Naive thymus-derived CD4-positive, alpha-beta T cell (primary cell): ENCODE results near the gene SIGLEC9. TPM values are rescaled to one million over a fixed set of nuclear protein-coding genes. Genes with fewer than 3 reads are reported as not detected.

Experiments used
- ATAC-seq: fragments of 150-1000 bp; cut with Tn5 transposase; 2 replicates; pipeline ENCODE4 v1.10.0; 2021; ENCODE audit warnings: mild to moderate bottlenecking, moderate library complexity
- CTCF ChIA-PET: fragments of 350-600 bp; sonication (Branson Sonifier 250); formaldehyde crosslinking; loops from one replicate; lab custom pipeline; 2021; ENCODE audit warnings: antibody characterized with exemption; lab: Charles Lee
- POLR2A ChIA-PET: fragments of 350-600 bp; sonication (Branson Sonifier 250); formaldehyde crosslinking; loops from one replicate; lab custom pipeline; 2021; ENCODE audit warnings: antibody characterized with exemption, inconsistent platforms; lab: Charles Lee
- DNase-seq, 9 donors: peaks; one replicate each; pipeline versions ENCODE4 v3.0.0 to v3.0.0-alpha.2; 2020 to 2022; ENCODE audit warnings: mixed read lengths in 1 of 9
- H3K27ac ChIP-seq: one replicate; pipeline ENCODE4 v1.7.0; 2013; ENCODE audit warnings: mild to moderate bottlenecking, low read depth, low read length, moderate library complexity
- H3K27me3 ChIP-seq, 2 donors: one replicate each; pipeline ENCODE4 v1.7.0; 2013; ENCODE audit warnings: low read length in 2 of 2, mild to moderate bottlenecking in 2 of 2, moderate library complexity in 2 of 2; ENCODE audit not compliant: control insufficient read depth in 2 of 2, insufficient read depth in 2 of 2
- H3K36me3 ChIP-seq, 3 experiments: 1 replicate in 2 of 3; 2 replicates in 1 of 3; pipeline ENCODE4 v1.7.0; 2013; ENCODE audit warnings: low read length in 3 of 3, mild to moderate bottlenecking in 3 of 3, moderate library complexity in 1 of 3; ENCODE audit not compliant: insufficient read depth in 3 of 3, control insufficient read depth in 2 of 3
- H3K4me1 ChIP-seq, 2 donors: one replicate each; pipeline ENCODE4 v1.7.0; 2013; ENCODE audit warnings: low read length in 2 of 2, mild to moderate bottlenecking in 2 of 2, moderate library complexity in 1 of 2; ENCODE audit not compliant: control insufficient read depth in 2 of 2, insufficient read depth in 2 of 2
- H3K4me3 ChIP-seq: 2 replicates; pipeline ENCODE4 v1.7.0; 2013; ENCODE audit warnings: mild to moderate bottlenecking, low read length
- H3K9me3 ChIP-seq, 3 experiments: 1 replicate in 2 of 3; 2 replicates in 1 of 3; pipeline ENCODE4 v1.7.0; 2013; ENCODE audit warnings: low read length in 3 of 3; ENCODE audit not compliant: control insufficient read depth in 2 of 3
- H3K27ac Mint-ChIP-seq, 9 donors: one replicate each; pipeline ENCODE4 v1.8.0; 2020 to 2022; ENCODE audit warnings: mixed read lengths in 9 of 9, mild to moderate bottlenecking in 8 of 9, moderate library complexity in 5 of 9, inconsistent platforms in 2 of 9
- H3K27me3 Mint-ChIP-seq, 5 donors: one replicate each; pipeline ENCODE4 v1.8.0; 2021 to 2022; ENCODE audit warnings: mixed read lengths in 5 of 5, mild to moderate bottlenecking in 1 of 5
- H3K36me3 Mint-ChIP-seq, 5 donors: one replicate each; pipeline ENCODE4 v1.8.0; 2020 to 2022; ENCODE audit warnings: mixed read lengths in 5 of 5, mild to moderate bottlenecking in 3 of 5, inconsistent platforms in 1 of 5
- H3K4me1 Mint-ChIP-seq, 7 donors: one replicate each; pipeline ENCODE4 v1.8.0; 2020 to 2022; ENCODE audit warnings: mixed read lengths in 7 of 7, mild to moderate bottlenecking in 3 of 7, inconsistent platforms in 1 of 7
- H3K4me3 Mint-ChIP-seq, 10 donors: one replicate each; pipeline ENCODE4 v1.8.0; 2020 to 2022; ENCODE audit warnings: mild to moderate bottlenecking in 10 of 10, mixed read lengths in 10 of 10, moderate library complexity in 6 of 10, inconsistent platforms in 2 of 10
- H3K9me3 Mint-ChIP-seq, 11 donors: one replicate each; pipeline ENCODE4 v1.8.0; 2020 to 2022; ENCODE audit warnings: mixed read lengths in 11 of 11, mild to moderate bottlenecking in 4 of 11, inconsistent platforms in 1 of 11, moderate library complexity in 1 of 11
- intact Hi-C, 2 donors: fragments of 100-400 bp; cut with micrococcal nuclease; formaldehyde crosslinking; loops; one replicate each; pipeline ENCODE4 v1.15.1; 2023
- polyA plus RNA-seq, 2 donors: library from polyadenylated mRNA; unstranded; fragments of 300-500 nt; fragmentation: Illumina TruSeq; gene quantifications; one replicate each; pipeline ENCODE4 v1.2.3, GENCODE V29; 2021
- total RNA-seq, 6 experiments: library from RNA in 5 of 6; stranded (reverse) in 5 of 6; gene quantifications; 1 replicate in 5 of 6; 2 replicates in 1 of 6; pipeline ENCODE4 v1.2.3 and lab custom pipeline; 2021 to 2026

Gene SIGLEC9
- total and polyA plus RNA-seq, 7 experiments from 2014 or later, result 0.34 to 26.8 (median 1.8) TPM

DNA sequence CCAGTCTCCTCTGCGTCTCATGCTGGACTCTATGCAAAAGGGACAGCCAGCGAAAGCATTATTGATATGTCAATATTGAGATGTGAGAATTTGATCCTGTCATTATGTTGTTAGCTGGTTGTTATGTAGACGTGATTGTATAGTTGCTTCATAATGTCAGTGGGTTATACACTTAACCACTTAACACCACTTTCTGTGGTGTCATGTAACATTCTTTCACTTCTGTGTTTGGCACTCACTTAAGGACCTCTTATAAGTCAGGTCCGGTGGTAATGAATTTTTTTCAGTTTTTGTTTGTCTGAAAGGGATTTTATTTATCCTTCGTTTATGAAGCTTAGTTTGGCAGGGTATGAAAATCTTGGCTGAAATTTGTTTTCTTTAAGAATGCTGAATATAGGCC, 10.3 kb downstream of the SIGLEC9 start:
- H3K27me3 ChIP-seq, result no peaks in the 10 kb centered on the region
- intact Hi-C loops, result no loop called here
- peak overlapping the region in 2 of 9 donors; percentile 19 to 41 for H3K27ac Mint-ChIP-seq
- H3K27me3 Mint-ChIP-seq, result peaks cover 0 to 4% (median 0%) of the 10 kb centered on the region in 5 donors
- ATAC-seq, result no peak
- ChIA-PET POLR2A (interaction anchor here (1.0 to 2.0 kb wide), 4 partner anchors 9 to 25 kb away, joined by 3 to 10 read pairs (median 4); partner anchors contain the start of gene SIGLEC9), CTCF (interaction anchor here (1.4 kb wide), 2 partner anchors 21 to 22 kb away, joined by 3 to 6 read pairs; no protein-coding TSS in a partner anchor)
- peaks cover 24 to 73% (median 60%) of the 10 kb centered on the region in 7 donors for H3K4me1 Mint-ChIP-seq
- no peak overlapping the region for H3K27ac ChIP-seq
- H3K36me3 ChIP-seq, result no peaks in the 10 kb centered on the region
- H3K4me1 ChIP-seq, result peaks cover 36 to 42% of the 10 kb centered on the region in 2 donors
- H3K4me3 Mint-ChIP-seq, result no peak overlapping the region
- no peak overlapping the region for H3K4me3 ChIP-seq
- H3K9me3 Mint-ChIP-seq, result peaks cover 0 to 7% (median 2%) of the 10 kb centered on the region in 11 donors
- peaks cover 0 to 3% (median 0%) of the 10 kb centered on the region in 5 donors for H3K36me3 Mint-ChIP-seq
- DNase-seq, result no peak
- no peaks in the 10 kb centered on the region for H3K9me3 ChIP-seq

- peaks cover 25 to 30% of the 10 kb centered on the region in 2 donors for H3K4me1 ChIP-seq
- H3K4me3 ChIP-seq, result no peak overlapping the region
- peak overlapping the region in 5 of 10 donors; percentile 7 to 76 (median 39) for H3K4me3 Mint-ChIP-seq
- no peaks in the 10 kb centered on the region for H3K36me3 ChIP-seq
- POLR2A ChIA-PET, result interaction anchor here (0.6 to 1.0 kb wide), 2 partner anchors 26 to 39 kb away, joined by 3 read pairs; no protein-coding TSS in a partner anchor
- H3K27ac ChIP-seq, result no peak overlapping the region
- H3K36me3 Mint-ChIP-seq, result peaks cover 0 to 3% (median 0%) of the 10 kb centered on the region in 5 donors
- ATAC-seq (no peak), DNase-seq (no peak)
- H3K9me3 Mint-ChIP-seq, result peaks cover 0 to 7% (median 2%) of the 10 kb centered on the region in 11 donors
- H3K27ac Mint-ChIP-seq, result peak overlapping the region in 5 of 9 donors; percentile 10 to 91 (median 81)
- intact Hi-C loops, result no loop called here
- no peaks in the 10 kb centered on the region for H3K27me3 ChIP-seq
- H3K27me3 Mint-ChIP-seq, result peaks cover 0 to 15% (median under 1%) of the 10 kb centered on the region in 5 donors
- H3K4me1 Mint-ChIP-seq, result peaks cover 15 to 62% (median 51%) of the 10 kb centered on the region in 7 donors
- H3K9me3 ChIP-seq, result no peaks in the 10 kb centered on the region
- CTCF ChIA-PET, result interaction anchor here (0.6 kb wide), 2 partner anchors 22 to 801 kb away, joined by 3 read pairs; no protein-coding TSS in a partner anchor
These were observed 11.5 kb downstream of the SIGLEC9 start for GRCh38 chr19:51135986-51136762.

- Mint-ChIP-seq H3K27ac (peak overlapping the region in 7 of 9 donors; percentile 19 to 91 (median 71)), H3K36me3 (peaks cover 0 to 3% (median 0%) of the 10 kb centered on the region in 5 donors), H3K4me1 (peaks cover 12 to 58% (median 48%) of the 10 kb centered on the region in 7 donors), H3K4me3 (peak overlapping the region in 8 of 10 donors; percentile 32 to 76 (median 39)), H3K9me3 (peaks cover 0 to 7% (median 2%) of the 10 kb centered on the region in 11 donors), H3K27me3 (peaks cover 0 to 18% (median 3%) of the 10 kb centered on the region in 5 donors)
- ATAC-seq (peak; percentile 65), DNase-seq (no peak)
- H3K4me1 ChIP-seq, result peaks cover 19 to 25% of the 10 kb centered on the region in 2 donors
- H3K9me3 ChIP-seq, result no peaks in the 10 kb centered on the region
- ChIA-PET CTCF (interaction anchor here (0.8 kb wide), 1 partner anchor 10 kb away, joined by 3 read pairs; no protein-coding TSS in a partner anchor), POLR2A (interaction anchor here (0.6 kb wide), 1 partner anchor 40 kb away, joined by 3 read pairs; no protein-coding TSS in a partner anchor)
- intact Hi-C loops, result no loop called here
- no peaks in the 10 kb centered on the region for H3K27me3 ChIP-seq
- no peak overlapping the region for H3K27ac ChIP-seq
- H3K4me3 ChIP-seq, result no peak overlapping the region
- H3K36me3 ChIP-seq, result no peaks in the 10 kb centered on the region
These were observed 12.3 kb downstream of the SIGLEC9 start for GRCh38 chr19:51136851-51137551.

- Mint-ChIP-seq H3K4me1 (peaks cover 6 to 54% (median 41%) of the 10 kb centered on the region in 7 donors), H3K27me3 (peaks cover 0 to 18% (median 3%) of the 10 kb centered on the region in 5 donors), H3K36me3 (peaks cover 0 to 3% (median 0%) of the 10 kb centered on the region in 5 donors), H3K4me3 (peak overlapping the region in 5 of 10 donors; percentile 38 to 76 (median 60)), H3K9me3 (peaks cover 0 to 7% (median 2%) of the 10 kb centered on the region in 11 donors), H3K27ac (peak overlapping the region in 4 of 9 donors; percentile 43 to 91 (median 80))
- ATAC-seq, result no peak
- no peak overlapping the region for H3K4me3 ChIP-seq
- no peak overlapping the region for H3K27ac ChIP-seq
- peaks cover 12 to 18% of the 10 kb centered on the region in 2 donors for H3K4me1 ChIP-seq
- H3K36me3 ChIP-seq, result no peaks in the 10 kb centered on the region
- DNase-seq, result no peak
- POLR2A ChIA-PET, result interaction anchor here (0.7 kb wide), 1 partner anchor 10 kb away, joined by 3 read pairs; no protein-coding TSS in a partner anchor
- intact Hi-C loops, result no loop called here
- H3K9me3 ChIP-seq, result no peaks in the 10 kb centered on the region
- no peaks in the 10 kb centered on the region for H3K27me3 ChIP-seq
- CTCF ChIA-PET, result interaction anchor here (0.8 kb wide), 1 partner anchor 11 kb away, joined by 3 read pairs; no protein-coding TSS in a partner anchor
These were observed 13.2 kb downstream of the SIGLEC9 start for GRCh38 chr19:51137792-51138425.

DNA sequence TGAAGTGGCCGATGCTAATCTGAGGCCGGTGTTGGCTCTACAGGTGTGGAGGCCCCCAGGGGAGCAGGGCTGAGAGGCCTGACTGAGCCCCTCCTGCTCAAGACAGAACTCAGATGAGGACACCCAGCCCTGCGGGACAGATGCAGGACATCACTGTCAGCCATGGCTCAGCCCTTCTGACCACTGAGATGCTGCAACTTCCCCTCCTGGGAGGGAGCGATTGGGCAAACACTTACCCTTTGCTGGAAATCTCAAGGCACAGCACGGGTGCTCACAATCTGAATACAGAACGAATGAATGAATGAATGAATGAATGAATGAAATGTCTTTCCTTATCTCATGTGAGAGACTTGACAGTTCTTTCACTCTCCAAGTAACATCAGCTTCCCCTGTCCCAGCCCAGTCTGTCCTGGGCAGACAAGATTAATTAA, 13.9 kb downstream of the SIGLEC9 start:
- DNase-seq (no peak), ATAC-seq (peak; percentile 66)
- Histone ChIP-seq H3K4me3 (no peak overlapping the region), H3K27ac (no peak overlapping the region), H3K4me1 (peaks cover 12 to 18% of the 10 kb centered on the region in 2 donors), H3K36me3 (no peaks in the 10 kb centered on the region), H3K27me3 (no peaks in the 10 kb centered on the region), H3K9me3 (no peaks in the 10 kb centered on the region)
- Mint-ChIP-seq H3K27ac (peak overlapping the region in 3 of 9 donors; percentile 4 to 23 (median 5)), H3K36me3 (peaks cover 0 to 3% (median 0%) of the 10 kb centered on the region in 5 donors), H3K9me3 (peaks cover 0 to 7% (median 2%) of the 10 kb centered on the region in 11 donors), H3K27me3 (peaks cover 0 to 18% (median 3%) of the 10 kb centered on the region in 5 donors), H3K4me1 (peaks cover 6 to 53% (median 40%) of the 10 kb centered on the region in 7 donors), H3K4me3 (no peak overlapping the region)
- intact Hi-C loops, result no loop called here
- POLR2A ChIA-PET, result interaction anchor here (1.5 kb wide), 1 partner anchor 10 kb away, joined by 4 read pairs; no protein-coding TSS in a partner anchor
- CTCF ChIA-PET, result no interaction called here
